HEK293 (cell line): Measurements from ENCODE around the gene CSNK2A3.

Source experiments
- CTCF ChIA-PET: fragments of 350-600 bp; formaldehyde crosslinking; extraction: SDS; loops from one replicate; lab custom pipeline; 2021; ENCODE audit warnings: antibody characterized with exemption; lab: Yijun Ruan, JAX
- POLR2A ChIA-PET: fragments of 300-600 bp; formaldehyde crosslinking; extraction: SDS; loops from one replicate; lab custom pipeline; 2020; ENCODE audit warnings: antibody characterized with exemption, inconsistent platforms; lab: Yijun Ruan, JAX
- H3K27ac ChIP-seq: fragments of 200-500 bp; sonication (Bioruptor generic); 2 replicates; pipeline ENCODE4 v1.5.1; 2014; ENCODE audit warnings: low read depth, low read length, control low read depth, inconsistent platforms; ENCODE audit errors: extremely low read depth
- H3K36me3 ChIP-seq, 2 experiments: fragments of 200-500 bp in 1 of 2; sonication (Bioruptor generic) in 1 of 2; 1 replicate in 1 of 2; 2 replicates in 1 of 2; pipeline ENCODE4 v1.5.1; 2014 to 2017; ENCODE audit warnings: inconsistent platforms in 2 of 2, low read length in 2 of 2; ENCODE audit not compliant: control insufficient read depth in 2 of 2, insufficient read depth in 1 of 2
- H3K4me1 ChIP-seq: fragments of 200-500 bp; sonication (Bioruptor generic); 2 replicates; pipeline ENCODE4 v1.5.1; 2014; ENCODE audit warnings: mild to moderate bottlenecking, low read length, inconsistent platforms; ENCODE audit not compliant: control insufficient read depth, insufficient read depth
- H3K4me3 ChIP-seq: 2 replicates; pipeline ENCODE4 v1.5.1; 2011; ENCODE audit warnings: low read depth, mild to moderate bottlenecking, control low read depth, low read length, moderate library complexity
- H3K9me3 ChIP-seq: fragments of 200-500 bp; sonication (Bioruptor generic); 2 replicates; pipeline ENCODE4 v1.5.1; 2014; ENCODE audit warnings: low read depth, low read length, inconsistent platforms; ENCODE audit not compliant: control insufficient read depth, insufficient read depth
- CTCF ChIP-seq: fragments of 450-650 bp; formaldehyde crosslinking; IDR thresholded peaks from 2 replicates; pipeline ENCODE4 v1.5.1; 2016; ENCODE audit warnings: missing biosample characterization, missing genetic modification characterization
- MYNN ChIP-seq: fragments of 450-650 bp; formaldehyde crosslinking; IDR thresholded peaks from 2 replicates; pipeline ENCODE4 v1.5.1; 2016; ENCODE audit warnings: missing biosample characterization, missing genetic modification characterization, borderline replicate concordance
- PRDM4 ChIP-seq: fragments of 450-650 bp; formaldehyde crosslinking; IDR thresholded peaks from 2 replicates; pipeline ENCODE4 v1.5.1; 2017; ENCODE audit warnings: missing biosample characterization, missing genetic modification characterization
- ZBTB1 ChIP-seq: fragments of 450-650 bp; formaldehyde crosslinking; IDR thresholded peaks from 2 replicates; pipeline ENCODE4 v1.5.1; 2016; ENCODE audit warnings: missing biosample characterization, missing genetic modification characterization
- ZBTB17 ChIP-seq: fragments of 450-650 bp; formaldehyde crosslinking; IDR thresholded peaks from 2 replicates; pipeline ENCODE4 v1.5.1; 2016; ENCODE audit warnings: missing biosample characterization, missing genetic modification characterization
- ZNF169 ChIP-seq: fragments of 450-650 bp; formaldehyde crosslinking; IDR thresholded peaks from 2 replicates; pipeline ENCODE4 v1.5.1; 2016; ENCODE audit warnings: missing biosample characterization, missing genetic modification characterization
- ZNF174 ChIP-seq: fragments of 450-650 bp; formaldehyde crosslinking; IDR thresholded peaks from 2 replicates; pipeline ENCODE4 v1.5.0; 2017; ENCODE audit warnings: missing biosample characterization, mild to moderate bottlenecking, missing genetic modification characterization
- ZNF211 ChIP-seq: fragments of 450-650 bp; formaldehyde crosslinking; IDR thresholded peaks from 2 replicates; pipeline ENCODE4 v1.5.1; 2016; ENCODE audit warnings: low read depth, missing biosample characterization, missing genetic modification characterization
- ZNF350 ChIP-seq: fragments of 450-650 bp; formaldehyde crosslinking; IDR thresholded peaks from 2 replicates; pipeline ENCODE4 v1.5.0; 2017; ENCODE audit warnings: missing biosample characterization, mild to moderate bottlenecking, missing genetic modification characterization
- ZNF433 ChIP-seq: fragments of 450-650 bp; formaldehyde crosslinking; IDR thresholded peaks from 2 replicates; pipeline ENCODE4 v1.5.1; 2016; ENCODE audit warnings: missing biosample characterization, missing genetic modification characterization, low read depth
- ZNF510 ChIP-seq: fragments of 450-650 bp; formaldehyde crosslinking; IDR thresholded peaks from 2 replicates; pipeline ENCODE4 v1.5.1; 2018; ENCODE audit warnings: mild to moderate bottlenecking, missing genetic modification characterization, missing biosample characterization; ENCODE audit not compliant: insufficient replicate concordance
- ZNF530 ChIP-seq: fragments of 450-650 bp; formaldehyde crosslinking; IDR thresholded peaks from 2 replicates; pipeline ENCODE4 v1.5.1; 2016; ENCODE audit warnings: low read depth, missing biosample characterization, missing genetic modification characterization
- ZNF660 ChIP-seq: fragments of 450-650 bp; IDR thresholded peaks from 2 replicates; pipeline ENCODE4 v1.5.1; 2018; ENCODE audit warnings: missing biosample characterization, mild to moderate bottlenecking, missing genetic modification characterization
- ZNF843 ChIP-seq: fragments of 450-650 bp; formaldehyde crosslinking; IDR thresholded peaks from 2 replicates; pipeline ENCODE4 v1.5.1; 2016; ENCODE audit warnings: missing biosample characterization, missing genetic modification characterization
- ZSCAN16 ChIP-seq: fragments of 450-650 bp; formaldehyde crosslinking; IDR thresholded peaks from 2 replicates; pipeline ENCODE4 v1.5.1; 2016; ENCODE audit warnings: missing biosample characterization, missing genetic modification characterization
- TF ChIP-seq, protein P1 (sequence below): fragments of 450-650 bp; formaldehyde crosslinking; conservative IDR thresholded peaks from 2 replicates; pipeline ENCODE4 v1.5.1; 2016; ENCODE audit warnings: low read depth, missing biosample characterization, missing genetic modification characterization
- TF ChIP-seq, protein P2 (sequence below): fragments of 450-650 bp; formaldehyde crosslinking; IDR thresholded peaks from 2 replicates; pipeline ENCODE4 v1.5.1; 2016; ENCODE audit warnings: missing biosample characterization, missing genetic modification characterization, borderline replicate concordance

CSNK2A3 gene

GRCh38 chr11:11335043-11335442 is 18.0 kb downstream of the CSNK2A3 start:
- Histone ChIP-seq H3K36me3 (no peaks in the 10 kb centered on the region), H3K4me3 (no peak overlapping the region), H3K27ac (no peak overlapping the region), H3K4me1 (no peaks in the 10 kb centered on the region), H3K9me3 (no peaks in the 10 kb centered on the region)
- POLR2A ChIA-PET, result no interaction called here
- CTCF ChIA-PET, result no interaction called here
- no peak for TF ChIP-seq ZNF530 (tag by site-specific recombination)
- TF ChIP-seq ZBTB17, result no peak
- TF ChIP-seq MYNN (tag by site-specific recombination), result no peak
- TF ChIP-seq ZNF843, result no peak
- no peak for TF ChIP-seq ZNF174 (tag by site-specific recombination)
- TF ChIP-seq ZNF169 (tag by site-specific recombination), result no peak
- no peak for TF ChIP-seq CTCF (tag by site-specific recombination)
- TF ChIP-seq PRDM4, result no peak
- TF ChIP-seq ZNF510, result no peak
- TF ChIP-seq, protein P1, sequence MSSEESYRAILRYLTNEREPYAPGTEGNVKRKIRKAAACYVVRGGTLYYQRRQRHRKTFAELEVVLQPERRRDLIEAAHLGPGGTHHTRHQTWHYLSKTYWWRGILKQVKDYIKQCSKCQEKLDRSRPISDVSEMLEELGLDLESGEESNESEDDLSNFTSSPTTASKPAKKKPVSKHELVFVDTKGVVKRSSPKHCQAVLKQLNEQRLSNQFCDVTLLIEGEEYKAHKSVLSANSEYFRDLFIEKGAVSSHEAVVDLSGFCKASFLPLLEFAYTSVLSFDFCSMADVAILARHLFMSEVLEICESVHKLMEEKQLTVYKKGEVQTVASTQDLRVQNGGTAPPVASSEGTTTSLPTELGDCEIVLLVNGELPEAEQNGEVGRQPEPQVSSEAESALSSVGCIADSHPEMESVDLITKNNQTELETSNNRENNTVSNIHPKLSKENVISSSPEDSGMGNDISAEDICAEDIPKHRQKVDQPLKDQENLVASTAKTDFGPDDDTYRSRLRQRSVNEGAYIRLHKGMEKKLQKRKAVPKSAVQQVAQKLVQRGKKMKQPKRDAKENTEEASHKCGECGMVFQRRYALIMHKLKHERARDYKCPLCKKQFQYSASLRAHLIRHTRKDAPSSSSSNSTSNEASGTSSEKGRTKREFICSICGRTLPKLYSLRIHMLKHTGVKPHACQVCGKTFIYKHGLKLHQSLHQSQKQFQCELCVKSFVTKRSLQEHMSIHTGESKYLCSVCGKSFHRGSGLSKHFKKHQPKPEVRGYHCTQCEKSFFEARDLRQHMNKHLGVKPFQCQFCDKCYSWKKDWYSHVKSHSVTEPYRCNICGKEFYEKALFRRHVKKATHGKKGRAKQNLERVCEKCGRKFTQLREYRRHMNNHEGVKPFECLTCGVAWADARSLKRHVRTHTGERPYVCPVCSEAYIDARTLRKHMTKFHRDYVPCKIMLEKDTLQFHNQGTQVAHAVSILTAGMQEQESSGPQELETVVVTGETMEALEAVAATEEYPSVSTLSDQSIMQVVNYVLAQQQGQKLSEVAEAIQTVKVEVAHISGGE (tag by site-specific recombination), result no peak
- TF ChIP-seq ZSCAN16, result no peak
- TF ChIP-seq ZNF433 (tag by site-specific recombination), result no peak
- no peak for TF ChIP-seq ZBTB1
- TF ChIP-seq, protein P2, sequence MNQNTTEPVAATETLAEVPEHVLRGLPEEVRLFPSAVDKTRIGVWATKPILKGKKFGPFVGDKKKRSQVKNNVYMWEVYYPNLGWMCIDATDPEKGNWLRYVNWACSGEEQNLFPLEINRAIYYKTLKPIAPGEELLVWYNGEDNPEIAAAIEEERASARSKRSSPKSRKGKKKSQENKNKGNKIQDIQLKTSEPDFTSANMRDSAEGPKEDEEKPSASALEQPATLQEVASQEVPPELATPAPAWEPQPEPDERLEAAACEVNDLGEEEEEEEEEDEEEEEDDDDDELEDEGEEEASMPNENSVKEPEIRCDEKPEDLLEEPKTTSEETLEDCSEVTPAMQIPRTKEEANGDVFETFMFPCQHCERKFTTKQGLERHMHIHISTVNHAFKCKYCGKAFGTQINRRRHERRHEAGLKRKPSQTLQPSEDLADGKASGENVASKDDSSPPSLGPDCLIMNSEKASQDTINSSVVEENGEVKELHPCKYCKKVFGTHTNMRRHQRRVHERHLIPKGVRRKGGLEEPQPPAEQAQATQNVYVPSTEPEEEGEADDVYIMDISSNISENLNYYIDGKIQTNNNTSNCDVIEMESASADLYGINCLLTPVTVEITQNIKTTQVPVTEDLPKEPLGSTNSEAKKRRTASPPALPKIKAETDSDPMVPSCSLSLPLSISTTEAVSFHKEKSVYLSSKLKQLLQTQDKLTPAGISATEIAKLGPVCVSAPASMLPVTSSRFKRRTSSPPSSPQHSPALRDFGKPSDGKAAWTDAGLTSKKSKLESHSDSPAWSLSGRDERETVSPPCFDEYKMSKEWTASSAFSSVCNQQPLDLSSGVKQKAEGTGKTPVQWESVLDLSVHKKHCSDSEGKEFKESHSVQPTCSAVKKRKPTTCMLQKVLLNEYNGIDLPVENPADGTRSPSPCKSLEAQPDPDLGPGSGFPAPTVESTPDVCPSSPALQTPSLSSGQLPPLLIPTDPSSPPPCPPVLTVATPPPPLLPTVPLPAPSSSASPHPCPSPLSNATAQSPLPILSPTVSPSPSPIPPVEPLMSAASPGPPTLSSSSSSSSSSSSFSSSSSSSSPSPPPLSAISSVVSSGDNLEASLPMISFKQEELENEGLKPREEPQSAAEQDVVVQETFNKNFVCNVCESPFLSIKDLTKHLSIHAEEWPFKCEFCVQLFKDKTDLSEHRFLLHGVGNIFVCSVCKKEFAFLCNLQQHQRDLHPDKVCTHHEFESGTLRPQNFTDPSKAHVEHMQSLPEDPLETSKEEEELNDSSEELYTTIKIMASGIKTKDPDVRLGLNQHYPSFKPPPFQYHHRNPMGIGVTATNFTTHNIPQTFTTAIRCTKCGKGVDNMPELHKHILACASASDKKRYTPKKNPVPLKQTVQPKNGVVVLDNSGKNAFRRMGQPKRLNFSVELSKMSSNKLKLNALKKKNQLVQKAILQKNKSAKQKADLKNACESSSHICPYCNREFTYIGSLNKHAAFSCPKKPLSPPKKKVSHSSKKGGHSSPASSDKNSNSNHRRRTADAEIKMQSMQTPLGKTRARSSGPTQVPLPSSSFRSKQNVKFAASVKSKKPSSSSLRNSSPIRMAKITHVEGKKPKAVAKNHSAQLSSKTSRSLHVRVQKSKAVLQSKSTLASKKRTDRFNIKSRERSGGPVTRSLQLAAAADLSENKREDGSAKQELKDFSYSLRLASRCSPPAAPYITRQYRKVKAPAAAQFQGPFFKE, result no peak
- no peak for TF ChIP-seq ZNF660 (tag by site-specific recombination)
- TF ChIP-seq ZNF350 (tag by site-specific recombination), result no peak
- no peak for TF ChIP-seq ZNF211 (tag by site-specific recombination)
